ENCODE data around the gene ACO2.

DNA sequence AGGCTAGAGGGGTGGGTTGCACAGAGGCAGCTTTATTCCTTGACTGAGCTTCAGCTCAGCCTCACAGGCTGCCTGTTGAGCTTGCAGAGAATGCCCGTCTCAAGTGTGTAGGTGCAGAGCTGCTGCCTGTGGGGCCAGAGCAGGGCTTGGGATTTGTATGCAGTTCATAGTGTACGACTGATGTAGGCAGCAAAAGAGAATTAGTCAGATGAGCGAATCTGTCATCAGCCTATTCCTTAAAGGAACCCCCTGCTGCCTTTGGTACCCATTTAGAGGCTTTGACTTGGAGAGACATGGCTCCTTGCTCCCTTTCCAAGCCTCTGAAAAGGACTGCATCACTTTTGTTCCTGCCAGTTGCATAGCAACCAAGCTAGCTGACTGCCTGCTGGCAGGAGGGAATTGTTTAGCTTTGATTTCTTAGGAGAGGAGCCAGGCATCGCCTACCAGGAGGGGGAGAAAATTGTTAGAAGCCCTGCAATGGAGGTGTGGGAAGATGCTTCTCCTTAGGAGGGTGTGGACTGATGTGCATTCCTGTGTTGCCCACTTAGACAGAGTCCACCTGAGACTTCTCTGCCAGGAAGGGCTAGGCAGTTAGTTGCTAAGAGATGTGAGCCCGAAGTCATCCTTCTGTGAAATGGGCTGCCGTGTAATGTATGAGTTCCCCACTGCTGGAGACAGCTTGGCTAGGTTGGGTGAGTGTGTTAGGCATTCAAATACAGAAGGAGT lies 10.9 kb downstream of the ACO2 start:
- no peak for TF ChIP-seq CTCF (IDR thresholded peaks at IDR 0.05)
- no peak for TF ChIP-seq POLR2A (IDR thresholded peaks at IDR 0.05)

Measured in body of pancreas (tissue), 4 donors.